H1 (cell line): ENCODE measurements around the gene RAMP3. TPM values are rescaled to one million over a fixed set of nuclear protein-coding genes. Genes with fewer than 3 reads are reported as not detected.

Source experiments
- CBX5 ChIP-seq: fragments of 300-800, 300-1000 bp; sonication (generic); IDR thresholded peaks from 2 replicates; pipeline ENCODE4 v1.7.1; 2016; ENCODE audit warnings: antibody characterized with exemption, low read length, low read depth
- CEBPB ChIP-seq: IDR thresholded peaks from 2 replicates; pipeline ENCODE4 v1.6.1; 2012; ENCODE audit warnings: low read depth, low read length
- CHD2 ChIP-seq: IDR thresholded peaks from 2 replicates; pipeline ENCODE4 v1.6.1; 2012; ENCODE audit warnings: low read length, improper control_type of control experiment
- CHD7 ChIP-seq: fragments of 300-600 bp; sonication (generic); IDR thresholded peaks from 2 replicates; pipeline ENCODE4 v1.7.1; 2012; ENCODE audit warnings: low read length, moderate library complexity, mild to moderate bottlenecking, inconsistent platforms; ENCODE audit not compliant: insufficient replicate concordance
- GABPA ChIP-seq: IDR thresholded peaks from 2 replicates; pipeline ENCODE4 v1.6.1; 2011; ENCODE audit warnings: mild to moderate bottlenecking, low read length, moderate library complexity, borderline replicate concordance; ENCODE audit not compliant: insufficient read depth
- HDAC6 ChIP-seq: IDR thresholded peaks from one replicate; pipeline ENCODE4 v1.7.1; 2012; ENCODE audit warnings: low read depth, mild to moderate bottlenecking, inconsistent platforms, low read length, moderate library complexity
- KDM5A ChIP-seq: fragments of 200-600 bp; IDR thresholded peaks from 2 replicates; pipeline ENCODE4 v1.7.1; 2012; ENCODE audit warnings: mild to moderate bottlenecking, low read length, inconsistent platforms, mixed read lengths
- MAFK ChIP-seq: IDR thresholded peaks from 2 replicates; pipeline ENCODE4 v1.6.1; 2012; ENCODE audit warnings: low read depth, mild to moderate bottlenecking, improper control_type of control experiment, low read length
- NRF1 ChIP-seq: IDR thresholded peaks from 2 replicates; pipeline ENCODE4 v1.6.1; 2011; ENCODE audit warnings: mild to moderate bottlenecking, low read depth, low read length, improper control_type of control experiment
- SIRT6 ChIP-seq: IDR thresholded peaks from one replicate; pipeline ENCODE4 v1.7.1; 2012; ENCODE audit warnings: low read length, inconsistent platforms
- SP4 ChIP-seq: IDR thresholded peaks from 2 replicates; pipeline ENCODE4 v1.6.1; 2012; ENCODE audit warnings: low read length, inconsistent platforms
- polyA plus RNA-seq, 7 experiments: library from polyadenylated mRNA; depleted of rRNA in 3 of 7; stranded (reverse) in 5 of 7; unstranded in 2 of 7; fragments of >200 nt in 5 of 7; fragments of 200-250 nt in 2 of 7; gene quantifications; 1 replicate in 5 of 7; 2 replicates in 1 of 7; 4 replicates in 1 of 7; pipeline versions ENCODE4 v1.2.1 to v1.2.3, GENCODE V29; 2011 to 2013; ENCODE audit warnings: missing spikeins in 2 of 7, mixed read lengths in 2 of 7
- total RNA-seq: library from RNA; stranded (reverse); fragmentation: NEBNext Ultra II Directional; extraction: Animal tissue kit (Norgen Biotek cat#: 25700); gene quantifications from 2 replicates; pipeline ENCODE4 v1.2.1, GENCODE V29; 2021

Gene RAMP3
- total and polyA plus RNA-seq, 2 of the 8 experiments (the other 6 are each of a cell fraction or from before 2014, with no cell fraction given): 0.88 to 0.98 TPM

DNA sequence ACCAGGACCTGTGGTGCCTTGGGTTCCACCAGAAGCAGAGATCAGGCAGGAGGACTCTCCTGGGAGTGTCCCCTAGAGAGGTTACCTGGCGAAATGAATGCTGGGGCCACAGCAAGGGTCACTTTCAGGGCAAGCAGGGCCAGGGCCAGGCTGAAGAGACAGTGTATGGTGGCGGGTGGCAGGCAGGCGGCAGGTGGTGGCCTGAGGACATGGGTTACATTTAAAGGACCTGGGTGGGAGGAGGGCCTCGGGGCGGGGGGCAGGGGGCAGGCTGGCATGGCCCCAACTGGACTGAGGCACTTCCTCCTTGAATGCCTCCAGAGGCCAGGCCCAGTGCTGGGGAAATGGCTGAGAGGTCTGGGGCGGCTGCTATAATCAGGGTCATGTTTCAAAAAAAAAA lies 31.4 kb upstream of the RAMP3 start (continued):
- TF ChIP-seq GABPA (no peak), CHD2 (no peak), CEBPB (no peak), CBX5 (no peak), NRF1 (no peak), SP4 (no peak), CHD7 (no peak), KDM5A (no peak), MAFK (no peak), HDAC6 (no peak), SIRT6 (no peak)
